ENCODE measurements around the gene SIRPB1.

GRCh38 chr20:1652104-1652503, 32.3 kb upstream of the SIRPB1 start:
- TF ChIP-seq CTCF (IDR thresholded peaks at IDR 0.05; ENCODE audit: low read length) (no peak), EZH2 (IDR thresholded peaks at IDR 0.05; ENCODE audit: borderline replicate concordance, low read length) (no peak)
